Mesenchymal stem cell (in vitro differentiated cells and primary cell): ENCODE results near the gene DNAJB6.
"Not testable (repeated sequence)": the region's sequence is repeated elsewhere in the genome, so short reads cannot be mapped to it uniquely, and the experiment has no call there.

ENCODE experiments used
- DNase-seq: peaks from one replicate; pipeline ENCODE4 v3.0.0-alpha.2; 2013
- H2AFZ ChIP-seq: one replicate; pipeline ENCODE4 v1.6.1; 2013; ENCODE audit warnings: low read depth, mild to moderate bottlenecking, control low read depth, inconsistent platforms, low read length, moderate library complexity
- H2AK5ac ChIP-seq: 2 replicates; pipeline ENCODE4 v1.6.1; 2013; ENCODE audit warnings: low read length, moderate library complexity, mild to moderate bottlenecking, inconsistent platforms; ENCODE audit not compliant: severe bottlenecking
- H2BK120ac ChIP-seq: one replicate; pipeline ENCODE4 v1.6.1; 2013; ENCODE audit warnings: low read depth, mild to moderate bottlenecking, inconsistent platforms, low read length, moderate library complexity
- H2BK12ac ChIP-seq, 2 experiments: one replicate each; pipeline ENCODE4 v1.6.1; 2013; ENCODE audit warnings: inconsistent platforms in 2 of 2, low read length in 2 of 2, mild to moderate bottlenecking in 2 of 2, moderate library complexity in 2 of 2, control low read depth in 1 of 2
- H2BK15ac ChIP-seq: one replicate; pipeline ENCODE4 v1.6.1; 2013; ENCODE audit warnings: mild to moderate bottlenecking, low read depth, inconsistent platforms; ENCODE audit not compliant: poor library complexity, severe bottlenecking
- H2BK5ac ChIP-seq: 2 replicates; pipeline ENCODE4 v1.6.1; 2013; ENCODE audit warnings: low read depth, mild to moderate bottlenecking, low read length, control low read depth, inconsistent platforms; ENCODE audit not compliant: poor library complexity, severe bottlenecking
- H3K14ac ChIP-seq, 2 experiments: one replicate each; pipeline ENCODE4 v1.6.1; 2013; ENCODE audit warnings: inconsistent platforms in 2 of 2, low read length in 2 of 2, control low read depth in 1 of 2, mild to moderate bottlenecking in 1 of 2, moderate library complexity in 1 of 2
- H3K18ac ChIP-seq, 2 experiments: one replicate each; pipeline ENCODE4 v1.6.1; 2013; ENCODE audit warnings: inconsistent platforms in 2 of 2, low read length in 2 of 2, control low read depth in 1 of 2, low read depth in 1 of 2, mild to moderate bottlenecking in 1 of 2
- H3K23ac ChIP-seq, 2 experiments: one replicate each; pipeline ENCODE4 v1.6.1; 2013; ENCODE audit warnings: inconsistent platforms in 2 of 2, low read length in 2 of 2, mild to moderate bottlenecking in 2 of 2, moderate library complexity in 2 of 2, control low read depth in 1 of 2
- H3K27ac ChIP-seq: 2 replicates; pipeline ENCODE4 v1.5.1; 2013; ENCODE audit warnings: mild to moderate bottlenecking, moderate library complexity, low read length, control low read depth, inconsistent platforms; ENCODE audit not compliant: poor library complexity, severe bottlenecking
- H3K27me3 ChIP-seq, 2 experiments: 2 replicates each; pipeline versions ENCODE4 v1.6.1 to v1.7.0; 2013; ENCODE audit warnings: low read length in 2 of 2, mild to moderate bottlenecking in 2 of 2, moderate library complexity in 2 of 2, control low read depth in 1 of 2, inconsistent platforms in 1 of 2; ENCODE audit not compliant: control insufficient read depth in 1 of 2, insufficient read depth in 1 of 2
- H3K36me3 ChIP-seq, 2 experiments: 2 replicates each; pipeline versions ENCODE4 v1.6.1 to v1.7.0; 2013; ENCODE audit warnings: low read length in 2 of 2, control low read depth in 1 of 2, inconsistent platforms in 1 of 2, low read depth in 1 of 2, mild to moderate bottlenecking in 1 of 2; ENCODE audit not compliant: insufficient read depth in 2 of 2, control insufficient read depth in 1 of 2
- H3K4ac ChIP-seq, 2 experiments: one replicate each; pipeline ENCODE4 v1.6.1; 2013; ENCODE audit warnings: inconsistent platforms in 2 of 2, low read length in 2 of 2, mild to moderate bottlenecking in 2 of 2, moderate library complexity in 2 of 2, control low read depth in 1 of 2, low read depth in 1 of 2
- H3K4me1 ChIP-seq: 2 replicates; pipeline ENCODE4 v1.6.1; 2013; ENCODE audit warnings: low read depth, low read length, control low read depth; ENCODE audit not compliant: control insufficient read depth, insufficient read depth
- H3K4me2 ChIP-seq: 2 replicates; pipeline ENCODE4 v1.6.1; 2013; ENCODE audit warnings: low read length, mild to moderate bottlenecking, inconsistent platforms; ENCODE audit not compliant: poor library complexity, severe bottlenecking
- H3K4me3 ChIP-seq, 2 experiments: 2 replicates each; pipeline versions ENCODE4 v1.5.1 to v1.7.0; 2013; ENCODE audit warnings: low read length in 2 of 2, mild to moderate bottlenecking in 2 of 2, control low read depth in 1 of 2, low read depth in 1 of 2; ENCODE audit not compliant: insufficient read depth in 1 of 2
- H3K79me1 ChIP-seq: replicated peaks from 2 replicates; pipeline ENCODE4 v1.6.1; 2013; ENCODE audit warnings: mild to moderate bottlenecking, control low read depth, low read length, inconsistent platforms; ENCODE audit not compliant: poor library complexity, severe bottlenecking
- H3K9ac ChIP-seq: 2 replicates; pipeline ENCODE4 v1.7.0; 2013; ENCODE audit warnings: mild to moderate bottlenecking, low read length, moderate library complexity
- H3K9me3 ChIP-seq: 2 replicates; pipeline ENCODE4 v1.7.0; 2013; ENCODE audit warnings: mild to moderate bottlenecking, low read length; ENCODE audit not compliant: control insufficient read depth
- H4K8ac ChIP-seq: one replicate; pipeline ENCODE4 v1.6.1; 2013; ENCODE audit warnings: inconsistent platforms, mild to moderate bottlenecking, low read length, moderate library complexity
- H4K91ac ChIP-seq: one replicate; pipeline ENCODE4 v1.6.1; 2013; ENCODE audit warnings: mild to moderate bottlenecking, low read length, inconsistent platforms
- WGBS: methylation state at CpG from one replicate; pipeline ENCODE4 v1.1.7; 2013; ENCODE audit warnings: mixed read lengths; 5-methylcytosine and 5-hydroxymethylcytosine counted together

DNAJB6 gene

DNA sequence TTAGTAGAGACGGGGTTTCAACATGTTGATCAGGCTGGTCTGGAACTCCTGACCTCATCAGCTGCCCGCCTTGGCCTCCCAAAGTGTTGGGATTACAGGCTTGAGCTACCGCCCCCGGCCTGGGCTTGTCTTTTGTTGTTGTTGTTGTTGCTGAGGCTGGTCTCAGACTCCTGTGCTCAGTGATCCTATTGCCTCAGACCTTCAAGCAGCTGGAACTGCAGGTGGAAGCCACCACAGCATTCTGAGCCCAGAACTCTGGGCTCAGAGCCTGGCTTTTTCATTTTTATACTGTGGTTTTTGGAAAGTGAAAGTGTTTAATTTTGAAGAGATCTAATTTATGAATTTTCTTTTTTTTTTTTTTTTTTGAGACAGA is 16.2 kb upstream of the DNAJB6 start:
- H3K27ac ChIP-seq, result no peak overlapping the region
- peak overlapping the region in 1 of 2 experiments; percentile 70 for H3K4me3 ChIP-seq
- H3K4me2 ChIP-seq, result no peak overlapping the region
- no peak overlapping the region for H3K4ac ChIP-seq
- 96% methylated on average over 4 of the region's 4 CpGs for WGBS
- no peak overlapping the region for H2AK5ac ChIP-seq
- H2BK120ac ChIP-seq, result no peak overlapping the region
- H3K9ac ChIP-seq, result no peak overlapping the region
- H3K9me3 ChIP-seq, result no peaks in the 10 kb centered on the region
- H2BK12ac ChIP-seq, result no peak overlapping the region
- no peak overlapping the region for H3K14ac ChIP-seq
- no peaks in the 10 kb centered on the region for H3K27me3 ChIP-seq
- H3K18ac ChIP-seq, result no peak overlapping the region
- H3K23ac ChIP-seq, result no peak overlapping the region
- H2AFZ ChIP-seq, result no peak overlapping the region
- no peak overlapping the region for H2BK5ac ChIP-seq
- H2BK15ac ChIP-seq, result no peak overlapping the region
- H4K8ac ChIP-seq, result no peak overlapping the region
- H4K91ac ChIP-seq, result no peak overlapping the region
- H3K4me1 ChIP-seq, result peaks cover 13% of the 10 kb centered on the region
- H3K36me3 ChIP-seq, result no peaks in the 10 kb centered on the region
- H3K79me1 ChIP-seq, result no peaks in the 10 kb centered on the region
- peak; percentile 48 for DNase-seq

DNA sequence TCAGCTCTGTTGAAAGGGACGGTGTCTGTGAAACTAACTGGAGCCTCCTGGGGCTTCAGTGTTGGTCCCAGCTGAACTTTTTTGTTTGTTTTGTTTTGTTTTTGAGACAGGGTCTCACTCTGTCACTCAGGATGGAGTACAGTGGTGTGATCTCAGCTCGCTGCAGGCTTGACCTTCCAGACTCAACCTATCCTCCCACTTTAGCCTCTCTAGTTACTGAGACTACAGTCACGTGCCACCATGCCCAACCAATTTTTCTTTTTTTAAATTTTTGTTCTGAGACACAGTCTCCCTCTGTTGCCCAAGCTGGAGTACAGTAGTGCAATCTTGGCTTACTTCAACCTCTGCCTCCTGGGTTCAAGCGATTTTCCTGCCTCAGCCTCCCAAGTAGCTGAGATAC is 13.4 kb upstream of the DNAJB6 start:
- Histone ChIP-seq H3K27me3 (no peaks in the 10 kb centered on the region), H3K36me3 (no peaks in the 10 kb centered on the region), H2BK120ac (no peak overlapping the region), H3K4me2 (no peak overlapping the region), H3K14ac (no peak overlapping the region), H3K9me3 (no peaks in the 10 kb centered on the region), H2BK15ac (no peak overlapping the region), H3K27ac (no peak overlapping the region), H3K23ac (no peak overlapping the region), H2AK5ac (no peak overlapping the region), H3K9ac (no peak overlapping the region), H2BK5ac (no peak overlapping the region), H3K18ac (no peak overlapping the region), H2AFZ (no peak overlapping the region), H4K91ac (no peak overlapping the region), H2BK12ac (no peak overlapping the region), H3K4me1 (peaks cover 9% of the 10 kb centered on the region), H4K8ac (no peak overlapping the region), H3K4me3 (no peak overlapping the region), H3K79me1 (no peaks in the 10 kb centered on the region), H3K4ac (no peak overlapping the region)
- no peak for DNase-seq
- 68% methylated on average over 4 of the region's 4 CpGs for WGBS

DNA sequence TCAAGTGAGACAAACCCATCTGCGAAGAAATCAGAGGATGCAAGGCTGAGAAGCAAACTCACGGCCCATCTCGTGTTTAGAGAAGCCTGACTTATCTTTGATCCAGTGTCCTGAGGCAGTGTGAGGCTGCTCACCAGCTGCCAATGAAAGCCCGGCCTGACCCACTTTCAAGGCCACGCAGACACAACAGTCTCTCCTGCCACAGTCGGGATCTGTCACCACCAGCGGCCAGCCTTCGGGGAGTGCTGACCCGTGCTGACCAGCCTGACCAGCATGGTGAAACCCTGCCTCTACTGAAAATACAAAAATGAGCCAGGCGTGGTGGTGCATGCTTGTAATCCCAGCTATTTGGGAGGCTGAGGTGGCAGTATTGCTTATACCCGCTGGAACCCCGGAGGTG is 7.4 kb upstream of the DNAJB6 start:
- H3K79me1 ChIP-seq, result peaks cover 2% of the 10 kb centered on the region
- H3K14ac ChIP-seq, result no peak overlapping the region
- H3K27me3 ChIP-seq, result no peaks in the 10 kb centered on the region

DNA sequence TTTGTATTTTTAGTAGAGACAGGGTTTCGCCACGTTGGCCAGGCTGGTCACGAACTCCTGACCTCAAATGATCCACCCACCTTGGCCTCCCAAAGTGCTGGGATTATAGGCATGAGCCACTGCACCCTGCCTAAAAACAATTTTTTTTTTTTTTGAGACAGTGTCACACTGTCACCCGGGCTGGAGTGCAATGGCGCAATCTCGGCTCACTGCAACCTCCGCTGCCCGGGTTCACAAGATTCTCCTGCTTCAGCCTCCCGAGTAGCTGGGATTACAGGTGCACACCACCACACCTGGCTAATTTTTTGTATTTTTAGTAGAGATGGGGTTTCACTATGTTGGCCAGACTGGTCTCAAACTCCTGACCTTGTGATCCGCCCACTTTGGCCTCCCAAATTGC is 6.2 kb upstream of the DNAJB6 start:
- not testable (repeated sequence) for H3K9ac ChIP-seq, H3K23ac ChIP-seq, H3K4me1 ChIP-seq, H3K4me2 ChIP-seq, H2BK12ac ChIP-seq, H2BK15ac ChIP-seq, H3K18ac ChIP-seq, H2AK5ac ChIP-seq, H3K4ac ChIP-seq, H2BK5ac ChIP-seq, H3K79me1 ChIP-seq, H3K14ac ChIP-seq, H4K91ac ChIP-seq, H3K36me3 ChIP-seq, H2BK120ac ChIP-seq, H3K4me3 ChIP-seq, H3K27ac ChIP-seq, H2AFZ ChIP-seq, H3K27me3 ChIP-seq, H3K9me3 ChIP-seq, H4K8ac ChIP-seq, DNase-seq
- 84% methylated on average over 10 of the region's 10 CpGs for WGBS

More for the DNA sequence above, 7.4 kb upstream of the DNAJB6 start:
- Histone ChIP-seq H2BK120ac (no peak overlapping the region), H2BK15ac (no peak overlapping the region), H3K9me3 (no peaks in the 10 kb centered on the region), H3K27ac (no peak overlapping the region), H2BK5ac (no peak overlapping the region), H3K9ac (no peak overlapping the region), H4K8ac (no peak overlapping the region), H3K23ac (no peak overlapping the region), H3K18ac (no peak overlapping the region), H3K4me1 (peaks cover 8% of the 10 kb centered on the region), H2AK5ac (peak overlapping the region; percentile 22), H3K4me2 (no peak overlapping the region), H2AFZ (peak overlapping the region; percentile 8), H3K36me3 (no peaks in the 10 kb centered on the region), H4K91ac (no peak overlapping the region), H3K4me3 (no peak overlapping the region), H3K4ac (no peak overlapping the region), H2BK12ac (no peak overlapping the region)
- DNase-seq, result no peak
- 93% methylated on average over 12 of the region's 12 CpGs for WGBS
